ENCODE data around the gene COBLL1. TPM values are rescaled to one million over a fixed set of nuclear protein-coding genes. Genes with fewer than 3 reads are reported as not detected.

Gene COBLL1
- total and polyA plus RNA-seq, 8 donors: 11.8 to 129 (median 58.3) TPM

DNA sequence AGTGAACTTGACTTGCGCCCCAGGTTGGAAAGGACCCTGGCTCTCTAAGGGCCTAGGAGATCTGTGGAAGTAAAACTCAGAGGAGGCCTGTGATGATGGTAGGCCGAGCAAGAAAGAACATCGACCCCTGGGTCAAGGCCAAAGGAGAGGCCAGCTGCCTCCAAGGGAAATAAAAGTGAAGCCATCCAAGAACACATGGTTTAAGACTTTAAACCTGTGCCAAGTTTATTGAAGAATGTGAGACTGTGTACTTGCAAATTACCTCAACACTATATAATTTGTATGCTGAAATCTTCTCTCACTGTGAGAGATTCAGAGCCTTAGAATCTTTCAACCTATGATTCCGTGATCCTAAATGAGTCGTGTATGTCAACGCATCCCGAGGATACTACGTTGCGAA lies 40.7 kb upstream of the COBLL1 start:
- H3K4me3 ChIP-seq: no peak overlapping the region
- intact Hi-C loops (cut with DNase I; ENCODE audit: low total_unique reads): no loop called here
- H3K27ac ChIP-seq: no peak overlapping the region
- WGBS, 5 donors: 87 to 90% (median 87%) methylated on average over 9 of the region's 9 CpGs
- TF ChIP-seq CTCF (IDR thresholded peaks at IDR 0.05) (no peak), POLR2A (IDR thresholded peaks at IDR 0.05) (no peak), EP300 (IDR thresholded peaks at IDR 0.05) (no peak), POLR2AphosphoS5 (IDR thresholded peaks at IDR 0.05) (no peak)
- no peaks in the 10 kb centered on the region for H3K4me1 ChIP-seq
- no peaks in the 10 kb centered on the region for H3K9me3 ChIP-seq
- H3K36me3 ChIP-seq: no peaks in the 10 kb centered on the region
- H3K27me3 ChIP-seq: no peaks in the 10 kb centered on the region
- DNase-seq: no peak

- no peak for DNase-seq
These were observed 39.9 kb upstream of the COBLL1 start for GRCh38 chr2:164881524-164881923.

DNA sequence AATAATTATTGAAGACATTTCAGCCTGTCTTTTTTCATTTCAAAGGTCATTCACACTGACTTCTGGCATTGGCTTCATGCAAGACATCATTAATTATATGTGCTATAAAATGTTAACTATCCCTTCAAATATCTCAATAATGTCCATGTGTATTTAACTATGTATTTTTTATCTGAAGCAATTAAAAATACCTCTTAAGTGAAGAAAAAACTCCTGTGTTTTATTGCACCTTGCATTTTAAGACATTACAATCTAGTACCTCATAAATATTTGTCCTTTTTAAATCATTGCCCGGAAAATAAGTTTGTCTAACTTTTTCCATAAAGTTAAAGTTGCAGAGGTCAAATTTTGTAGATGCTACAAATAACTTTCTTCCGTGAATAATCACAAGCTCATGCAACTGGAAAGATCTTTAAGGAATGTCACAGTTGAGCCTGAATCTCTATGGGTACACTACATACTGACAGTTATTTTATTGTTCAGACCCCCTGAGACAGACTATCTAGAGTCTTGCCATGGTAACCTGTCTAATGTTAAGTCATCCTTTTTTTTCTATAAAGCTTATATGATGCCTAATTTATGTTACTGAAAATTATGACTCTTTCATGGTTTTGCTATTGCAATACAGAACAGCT lies 38.4 kb upstream of the COBLL1 start:
- Histone ChIP-seq H3K9me3 (no peaks in the 10 kb centered on the region), H3K27ac (no peak overlapping the region), H3K36me3 (no peaks in the 10 kb centered on the region), H3K4me3 (no peak overlapping the region), H3K27me3 (no peaks in the 10 kb centered on the region), H3K4me1 (no peaks in the 10 kb centered on the region)
- intact Hi-C loops (cut with DNase I; ENCODE audit: low total_unique reads): no loop called here
- whole genome bisulfite sequencing, 5 donors: 61 to 84% (median 79%) methylated on average over 2 of the region's 2 CpGs
- DNase-seq: no peak
- TF ChIP-seq POLR2A (IDR thresholded peaks at IDR 0.05) (no peak), EP300 (IDR thresholded peaks at IDR 0.05) (no peak), POLR2AphosphoS5 (IDR thresholded peaks at IDR 0.05) (no peak), CTCF (IDR thresholded peaks at IDR 0.05) (no peak)

More at GRCh38 chr2:164881524-164881923, 39.9 kb upstream of the COBLL1 start:
- no peaks in the 10 kb centered on the region for H3K4me1 ChIP-seq
- no peak overlapping the region for H3K27ac ChIP-seq
- H3K36me3 ChIP-seq: no peaks in the 10 kb centered on the region
- no peak for TF ChIP-seq POLR2A (IDR thresholded peaks at IDR 0.05)
- no peak for TF ChIP-seq CTCF (IDR thresholded peaks at IDR 0.05)
- no peak for TF ChIP-seq POLR2AphosphoS5 (IDR thresholded peaks at IDR 0.05)
- TF ChIP-seq EP300 (IDR thresholded peaks at IDR 0.05): no peak
- H3K27me3 ChIP-seq: no peaks in the 10 kb centered on the region
- intact Hi-C loops (cut with DNase I; ENCODE audit: low total_unique reads): no loop called here
- H3K4me3 ChIP-seq: no peak overlapping the region
- WGBS, 5 donors: 45 to 67% (median 52%) methylated on average over 1 of the region's 1 CpG
- no peaks in the 10 kb centered on the region for H3K9me3 ChIP-seq

DNA sequence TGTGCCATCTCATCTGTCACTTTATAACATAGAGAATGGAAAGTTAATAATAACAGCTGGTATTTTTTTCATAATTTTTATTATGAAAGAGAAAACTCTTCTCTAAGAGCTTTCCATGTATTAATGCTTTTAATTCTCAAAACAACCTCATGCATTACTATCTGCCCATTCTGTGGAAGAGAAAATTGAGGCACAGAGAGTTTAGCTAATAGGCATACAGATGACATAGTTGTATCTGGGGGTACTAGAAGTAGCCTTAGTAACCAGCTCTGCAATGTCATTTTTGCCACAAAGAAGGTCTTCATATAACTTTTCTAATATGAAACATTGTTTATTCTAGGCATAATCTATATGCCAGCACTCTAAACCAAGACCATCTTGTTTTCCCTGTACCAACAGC lies 36.3 kb upstream of the COBLL1 start:
- Histone ChIP-seq H3K9me3 (no peaks in the 10 kb centered on the region), H3K4me3 (no peak overlapping the region), H3K27me3 (no peaks in the 10 kb centered on the region), H3K36me3 (no peaks in the 10 kb centered on the region), H3K4me1 (peaks cover 0 to 11% (median 0%) of the 10 kb centered on the region in 4 donors), H3K27ac (no peak overlapping the region)
- DNase-seq: no peak
- intact Hi-C loops (cut with DNase I; ENCODE audit: low total_unique reads): no loop called here
- no peak for TF ChIP-seq POLR2A (IDR thresholded peaks at IDR 0.05)
- no peak for TF ChIP-seq CTCF (IDR thresholded peaks at IDR 0.05)
- no peak for TF ChIP-seq EP300 (IDR thresholded peaks at IDR 0.05)
- no peak for TF ChIP-seq POLR2AphosphoS5 (IDR thresholded peaks at IDR 0.05)
